Mesenchymal stem cell (in vitro differentiated cells and primary cell): ENCODE measurements around the gene EFCAB9.

ENCODE experiments used
- DNase-seq: peaks from one replicate; pipeline ENCODE4 v3.0.0-alpha.2; 2013
- H2AFZ ChIP-seq: one replicate; pipeline ENCODE4 v1.6.1; 2013; ENCODE audit warnings: low read depth, mild to moderate bottlenecking, control low read depth, inconsistent platforms, low read length, moderate library complexity
- H2AK5ac ChIP-seq: 2 replicates; pipeline ENCODE4 v1.6.1; 2013; ENCODE audit warnings: low read length, moderate library complexity, mild to moderate bottlenecking, inconsistent platforms; ENCODE audit not compliant: severe bottlenecking
- H2BK120ac ChIP-seq: one replicate; pipeline ENCODE4 v1.6.1; 2013; ENCODE audit warnings: low read depth, mild to moderate bottlenecking, inconsistent platforms, low read length, moderate library complexity
- H2BK12ac ChIP-seq, 2 experiments: one replicate each; pipeline ENCODE4 v1.6.1; 2013; ENCODE audit warnings: inconsistent platforms in 2 of 2, low read length in 2 of 2, mild to moderate bottlenecking in 2 of 2, moderate library complexity in 2 of 2, control low read depth in 1 of 2
- H2BK15ac ChIP-seq: one replicate; pipeline ENCODE4 v1.6.1; 2013; ENCODE audit warnings: mild to moderate bottlenecking, low read depth, inconsistent platforms; ENCODE audit not compliant: poor library complexity, severe bottlenecking
- H2BK5ac ChIP-seq: 2 replicates; pipeline ENCODE4 v1.6.1; 2013; ENCODE audit warnings: low read depth, mild to moderate bottlenecking, low read length, control low read depth, inconsistent platforms; ENCODE audit not compliant: poor library complexity, severe bottlenecking
- H3K14ac ChIP-seq, 2 experiments: one replicate each; pipeline ENCODE4 v1.6.1; 2013; ENCODE audit warnings: inconsistent platforms in 2 of 2, low read length in 2 of 2, control low read depth in 1 of 2, mild to moderate bottlenecking in 1 of 2, moderate library complexity in 1 of 2
- H3K18ac ChIP-seq, 2 experiments: one replicate each; pipeline ENCODE4 v1.6.1; 2013; ENCODE audit warnings: inconsistent platforms in 2 of 2, low read length in 2 of 2, control low read depth in 1 of 2, low read depth in 1 of 2, mild to moderate bottlenecking in 1 of 2
- H3K23ac ChIP-seq, 2 experiments: one replicate each; pipeline ENCODE4 v1.6.1; 2013; ENCODE audit warnings: inconsistent platforms in 2 of 2, low read length in 2 of 2, mild to moderate bottlenecking in 2 of 2, moderate library complexity in 2 of 2, control low read depth in 1 of 2
- H3K27ac ChIP-seq: 2 replicates; pipeline ENCODE4 v1.5.1; 2013; ENCODE audit warnings: mild to moderate bottlenecking, moderate library complexity, low read length, control low read depth, inconsistent platforms; ENCODE audit not compliant: poor library complexity, severe bottlenecking
- H3K27me3 ChIP-seq, 2 experiments: 2 replicates each; pipeline versions ENCODE4 v1.6.1 to v1.7.0; 2013; ENCODE audit warnings: low read length in 2 of 2, mild to moderate bottlenecking in 2 of 2, moderate library complexity in 2 of 2, control low read depth in 1 of 2, inconsistent platforms in 1 of 2; ENCODE audit not compliant: control insufficient read depth in 1 of 2, insufficient read depth in 1 of 2
- H3K36me3 ChIP-seq, 2 experiments: 2 replicates each; pipeline versions ENCODE4 v1.6.1 to v1.7.0; 2013; ENCODE audit warnings: low read length in 2 of 2, control low read depth in 1 of 2, inconsistent platforms in 1 of 2, low read depth in 1 of 2, mild to moderate bottlenecking in 1 of 2; ENCODE audit not compliant: insufficient read depth in 2 of 2, control insufficient read depth in 1 of 2
- H3K4ac ChIP-seq, 2 experiments: one replicate each; pipeline ENCODE4 v1.6.1; 2013; ENCODE audit warnings: inconsistent platforms in 2 of 2, low read length in 2 of 2, mild to moderate bottlenecking in 2 of 2, moderate library complexity in 2 of 2, control low read depth in 1 of 2, low read depth in 1 of 2
- H3K4me1 ChIP-seq: 2 replicates; pipeline ENCODE4 v1.6.1; 2013; ENCODE audit warnings: low read depth, low read length, control low read depth; ENCODE audit not compliant: control insufficient read depth, insufficient read depth
- H3K4me2 ChIP-seq: 2 replicates; pipeline ENCODE4 v1.6.1; 2013; ENCODE audit warnings: low read length, mild to moderate bottlenecking, inconsistent platforms; ENCODE audit not compliant: poor library complexity, severe bottlenecking
- H3K4me3 ChIP-seq, 2 experiments: 2 replicates each; pipeline versions ENCODE4 v1.5.1 to v1.7.0; 2013; ENCODE audit warnings: low read length in 2 of 2, mild to moderate bottlenecking in 2 of 2, control low read depth in 1 of 2, low read depth in 1 of 2; ENCODE audit not compliant: insufficient read depth in 1 of 2
- H3K79me1 ChIP-seq: replicated peaks from 2 replicates; pipeline ENCODE4 v1.6.1; 2013; ENCODE audit warnings: mild to moderate bottlenecking, control low read depth, low read length, inconsistent platforms; ENCODE audit not compliant: poor library complexity, severe bottlenecking
- H3K9ac ChIP-seq: 2 replicates; pipeline ENCODE4 v1.7.0; 2013; ENCODE audit warnings: mild to moderate bottlenecking, low read length, moderate library complexity
- H3K9me3 ChIP-seq: 2 replicates; pipeline ENCODE4 v1.7.0; 2013; ENCODE audit warnings: mild to moderate bottlenecking, low read length; ENCODE audit not compliant: control insufficient read depth
- H4K8ac ChIP-seq: one replicate; pipeline ENCODE4 v1.6.1; 2013; ENCODE audit warnings: inconsistent platforms, mild to moderate bottlenecking, low read length, moderate library complexity
- H4K91ac ChIP-seq: one replicate; pipeline ENCODE4 v1.6.1; 2013; ENCODE audit warnings: mild to moderate bottlenecking, low read length, inconsistent platforms
- WGBS: methylation state at CpG from one replicate; pipeline ENCODE4 v1.1.7; 2013; ENCODE audit warnings: mixed read lengths; 5-methylcytosine and 5-hydroxymethylcytosine counted together

The EFCAB9 gene

DNA sequence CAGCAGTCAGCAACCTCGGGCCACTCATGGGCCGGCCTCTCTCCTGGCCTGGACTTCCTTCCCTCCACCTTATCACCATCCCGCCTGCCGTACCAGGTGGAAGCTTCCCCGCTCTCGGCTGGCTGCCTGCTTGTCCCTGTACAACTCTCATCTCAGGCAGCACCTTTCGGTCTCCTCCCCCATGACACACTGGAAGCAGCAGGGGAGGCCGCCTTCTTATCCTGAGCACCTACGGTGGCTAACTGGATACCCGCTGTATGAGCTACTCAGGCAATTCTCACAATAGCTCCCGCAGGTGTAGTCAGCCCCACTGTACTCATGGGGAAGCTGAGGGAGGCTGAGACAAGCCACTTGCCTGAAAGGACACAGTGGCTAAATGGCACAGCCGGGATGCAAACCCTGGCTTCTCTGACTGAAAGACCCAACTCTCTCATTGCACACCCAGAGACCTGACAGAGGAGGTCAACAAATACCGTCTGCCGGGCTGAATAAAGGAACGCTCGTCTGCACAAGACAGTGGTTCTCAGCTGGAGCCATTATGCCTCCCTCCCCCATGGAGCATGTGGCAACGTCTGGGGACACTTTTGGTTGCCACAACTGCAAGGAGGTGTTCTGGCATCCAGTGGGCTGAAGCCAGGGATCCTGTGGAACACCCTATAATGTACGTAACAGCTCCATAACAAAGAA is 15.5 kb upstream of the EFCAB9 start:
- H3K27me3 ChIP-seq: no peaks in the 10 kb centered on the region
- H2BK15ac ChIP-seq: no peak overlapping the region
- peak overlapping the region; percentile 70 for H4K8ac ChIP-seq
- H3K27ac ChIP-seq: no peak overlapping the region
- H3K4me3 ChIP-seq: no peak overlapping the region
- no peak overlapping the region for H2BK5ac ChIP-seq
- H3K18ac ChIP-seq: peak overlapping the region in 1 of 2 experiments; percentile 77
- peak overlapping the region; percentile 18 for H2AK5ac ChIP-seq
- no peak overlapping the region for H3K23ac ChIP-seq
- WGBS: 80% methylated on average over 18 of the region's 18 CpGs
- peak overlapping the region; percentile 43 for H4K91ac ChIP-seq
- peaks cover 29% of the 10 kb centered on the region for H3K4me1 ChIP-seq
- no peak overlapping the region for H3K4me2 ChIP-seq
- H3K36me3 ChIP-seq: peaks cover 7 to 10% of the 10 kb centered on the region in 2 experiments
- peak overlapping the region in 1 of 2 experiments; percentile 49 for H2BK12ac ChIP-seq
- DNase-seq: no peak
- H3K14ac ChIP-seq: no peak overlapping the region
- no peaks in the 10 kb centered on the region for H3K9me3 ChIP-seq
- peak overlapping the region in 1 of 2 experiments; percentile 32 for H3K4ac ChIP-seq
- H2AFZ ChIP-seq: no peak overlapping the region
- no peak overlapping the region for H2BK120ac ChIP-seq
- H3K79me1 ChIP-seq: peaks cover 4% of the 10 kb centered on the region
- H3K9ac ChIP-seq: no peak overlapping the region

GRCh38 chr5:172178991-172179989 is 14.7 kb upstream of the EFCAB9 start:
- H3K9ac ChIP-seq: peak overlapping the region; percentile 67
- no peak overlapping the region for H3K23ac ChIP-seq
- peak overlapping the region; percentile 93 for H4K8ac ChIP-seq
- H3K79me1 ChIP-seq: peaks cover 4% of the 10 kb centered on the region
- H3K9me3 ChIP-seq: no peaks in the 10 kb centered on the region
- peaks cover 24% of the 10 kb centered on the region for H3K4me1 ChIP-seq
- DNase-seq: peak; percentile 80
- H2AFZ ChIP-seq: no peak overlapping the region
- H3K36me3 ChIP-seq: peaks cover 5 to 7% of the 10 kb centered on the region in 2 experiments
- H4K91ac ChIP-seq: peak overlapping the region; percentile 91
- peak overlapping the region; percentile 74 for H2BK120ac ChIP-seq
- peak overlapping the region in 1 of 2 experiments; percentile 49 for H3K4me3 ChIP-seq
- H2BK15ac ChIP-seq: peak overlapping the region; percentile 96
- peak overlapping the region; percentile 47 to 69 for H3K4ac ChIP-seq
- peak overlapping the region; percentile 77 to 87 for H3K18ac ChIP-seq
- no peaks in the 10 kb centered on the region for H3K27me3 ChIP-seq
- peak overlapping the region; percentile 49 to 87 for H2BK12ac ChIP-seq
- H2BK5ac ChIP-seq: no peak overlapping the region
- 41% methylated on average over 16 of the region's 18 CpGs for WGBS
- peak overlapping the region; percentile 79 for H2AK5ac ChIP-seq
- peak overlapping the region; percentile 69 for H3K27ac ChIP-seq
- H3K4me2 ChIP-seq: peak overlapping the region; percentile 14
- peak overlapping the region in 1 of 2 experiments; percentile 49 for H3K14ac ChIP-seq

- Histone ChIP-seq H4K91ac (peak overlapping the region; percentile 82), H3K79me1 (peaks cover 4% of the 10 kb centered on the region), H2BK5ac (no peak overlapping the region), H2AK5ac (no peak overlapping the region), H3K4ac (no peak overlapping the region), H3K18ac (no peak overlapping the region), H3K23ac (no peak overlapping the region), H4K8ac (peak overlapping the region; percentile 35), H3K4me2 (no peak overlapping the region), H3K27me3 (no peaks in the 10 kb centered on the region), H2AFZ (no peak overlapping the region), H3K27ac (no peak overlapping the region), H3K9ac (no peak overlapping the region), H3K14ac (no peak overlapping the region), H2BK120ac (no peak overlapping the region), H3K36me3 (peaks cover 8 to 10% of the 10 kb centered on the region in 2 experiments), H3K4me1 (peaks cover 24% of the 10 kb centered on the region), H2BK12ac (no peak overlapping the region), H2BK15ac (no peak overlapping the region), H3K9me3 (no peaks in the 10 kb centered on the region), H3K4me3 (no peak overlapping the region)
- DNase-seq: no peak
- over 99% methylated on average over 9 of the region's 9 CpGs for WGBS
Observed at GRCh38 chr5:172180936-172181335, 13.0 kb upstream of the EFCAB9 start.

DNA sequence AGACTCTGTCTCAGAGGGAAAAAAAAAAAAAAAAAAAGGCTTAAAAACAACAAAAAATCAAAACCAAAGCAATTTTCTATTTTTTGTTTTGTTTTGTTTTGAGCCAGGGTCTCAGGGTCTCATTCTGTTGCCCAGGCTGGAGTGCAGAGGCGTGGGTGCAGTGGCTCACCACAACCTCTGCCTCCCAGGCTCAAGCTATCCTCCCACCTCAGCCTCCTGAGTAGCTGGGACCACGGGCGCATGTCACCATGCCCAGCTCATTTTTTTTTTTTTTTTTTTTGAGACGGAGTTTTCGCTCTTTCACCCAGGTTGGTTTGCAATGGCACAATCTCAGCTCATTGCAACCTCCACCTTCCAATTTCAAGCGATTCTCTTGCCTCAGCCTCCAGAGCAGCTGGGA is 11.7 kb upstream of the EFCAB9 start:
- no peak overlapping the region for H3K18ac ChIP-seq
- H3K27ac ChIP-seq: no peak overlapping the region
- no peak overlapping the region for H2BK12ac ChIP-seq
- no peak for DNase-seq
- no peak overlapping the region for H3K4me2 ChIP-seq
- 90% methylated on average over 6 of the region's 6 CpGs for WGBS
- H3K27me3 ChIP-seq: no peaks in the 10 kb centered on the region
- peaks cover 2% of the 10 kb centered on the region for H3K79me1 ChIP-seq
- H3K36me3 ChIP-seq: peaks cover 8% of the 10 kb centered on the region in 2 experiments
- H3K14ac ChIP-seq: no peak overlapping the region
- H3K4me3 ChIP-seq: no peak overlapping the region
- no peak overlapping the region for H2AK5ac ChIP-seq
- peaks cover 31% of the 10 kb centered on the region for H3K4me1 ChIP-seq
- H3K9me3 ChIP-seq: no peaks in the 10 kb centered on the region
- no peak overlapping the region for H3K23ac ChIP-seq
- H2BK15ac ChIP-seq: no peak overlapping the region
- no peak overlapping the region for H2BK120ac ChIP-seq
- H4K91ac ChIP-seq: no peak overlapping the region
- H3K4ac ChIP-seq: no peak overlapping the region
- H3K9ac ChIP-seq: no peak overlapping the region
- H2BK5ac ChIP-seq: no peak overlapping the region
- no peak overlapping the region for H4K8ac ChIP-seq
- no peak overlapping the region for H2AFZ ChIP-seq
